Kidney (tissue), 14 donors: ENCODE measurements around the gene SCN10A. TPM values are rescaled to one million over a fixed set of nuclear protein-coding genes. Genes with fewer than 3 reads are reported as not detected.

ENCODE experiments used
- DNase-seq, 5 donors: peaks; one replicate each; pipeline ENCODE4 v3.0.0-alpha.2; 2013 to 2020
- FAIRE-seq: peaks from 2 replicates; lab custom pipeline; 2012; peaks lifted over from hg19 to GRCh38; lab: Jason Lieb, UNC
- H3K27ac ChIP-seq, 2 donors: one replicate each; pipeline ENCODE4 v1.7.0; 2013; ENCODE audit warnings: low read depth in 2 of 2, low read length in 2 of 2, inconsistent platforms in 1 of 2
- H3K27me3 ChIP-seq: one replicate; pipeline ENCODE4 v1.7.1; 2013; ENCODE audit warnings: low read length, inconsistent platforms; ENCODE audit not compliant: control insufficient read depth, insufficient read depth
- H3K36me3 ChIP-seq, 3 donors: one replicate each; pipeline versions ENCODE4 v1.7.0 to v1.7.1; 2013; ENCODE audit warnings: low read length in 3 of 3, control low read depth in 1 of 3, inconsistent platforms in 1 of 3; ENCODE audit not compliant: insufficient read depth in 3 of 3, control insufficient read depth in 2 of 3
- H3K4me1 ChIP-seq, 3 donors: one replicate each; pipeline versions ENCODE4 v1.7.0 to v1.7.1; 2013; ENCODE audit warnings: low read length in 3 of 3, inconsistent platforms in 1 of 3, low read depth in 1 of 3; ENCODE audit not compliant: control insufficient read depth in 2 of 3, insufficient read depth in 2 of 3
- H3K4me3 ChIP-seq, 3 donors: one replicate each; pipeline versions ENCODE4 v1.7.0 to v1.8.1; 2013; ENCODE audit warnings: low read length in 3 of 3, control low read depth in 1 of 3, inconsistent platforms in 1 of 3
- H3K9ac ChIP-seq, 3 donors: one replicate each; pipeline versions ENCODE4 v1.7.0 to v1.7.1; 2013; ENCODE audit warnings: low read length in 3 of 3, control low read depth in 1 of 3, inconsistent platforms in 1 of 3
- H3K9me3 ChIP-seq, 3 donors: one replicate each; pipeline versions ENCODE4 v1.7.0 to v1.7.1; 2013; ENCODE audit warnings: low read length in 3 of 3, control low read depth in 1 of 3, inconsistent platforms in 1 of 3; ENCODE audit not compliant: control insufficient read depth in 2 of 3, insufficient read depth in 1 of 3
- CTCF ChIP-seq: IDR thresholded peaks from 3 replicates; pipeline ENCODE4 v1.5.1; 2012; ENCODE audit warnings: mild to moderate bottlenecking, moderate library complexity, borderline replicate concordance; ENCODE audit not compliant: insufficient read depth; ENCODE audit errors: extremely low read depth
- intact Hi-C: fragments of 100-400 bp; cut with DNase I; formaldehyde crosslinking; loops from one replicate; pipeline ENCODE4 v1.11.1; 2022
- polyA plus RNA-seq: library from polyadenylated mRNA; stranded (reverse); fragments of 350-450 nt; fragmentation: Illumina TruSeq; extraction: RNeasy Lipid Tissue Mini Kit (QIAGEN cat#74804); gene quantifications from one replicate; pipeline ENCODE4 v1.2.3, GENCODE V29; 2014; ENCODE audit warnings: low read depth, low replicate concordance; ENCODE audit not compliant: insufficient read depth
- total RNA-seq: library from RNA; stranded (reverse); fragmentation: NEBNext Ultra II Directional; extraction: Animal tissue kit (Norgen Biotek cat#: 25700); gene quantifications from one replicate; pipeline ENCODE4 v1.2.1, GENCODE V29; 2021
- donor health status: control.
- donor health status: control.
- donor health status: control.
- donor health status: control.
- donor health status: control.
- donor health status: DM: yes; HTN: yes; CAD: no.
- donor health status: Normal renal cell carcinoma (clear cell type).

The SCN10A gene
- total and polyA plus RNA-seq, 2 donors from 2014 or later: not detected

- Histone ChIP-seq H3K27ac (no peak overlapping the region), H3K4me1 (no peaks in the 10 kb centered on the region), H3K9me3 (no peaks in the 10 kb centered on the region), H3K9ac (no peak overlapping the region), H3K4me3 (no peak overlapping the region), H3K27me3 (no peaks in the 10 kb centered on the region), H3K36me3 (no peaks in the 10 kb centered on the region)
- intact Hi-C loops: no loop called here
- DNase-seq: peak in 3 of 5 donors; percentile 8 to 28 (median 14)
- no peak for TF ChIP-seq CTCF
- FAIRE-seq: no peak
Observed at GRCh38 chr3:38829404-38829803, 13.4 kb upstream of the SCN10A start.

- FAIRE-seq (no peak), DNase-seq (no peak)
- H3K9ac ChIP-seq: no peak overlapping the region
- H3K9me3 ChIP-seq: no peaks in the 10 kb centered on the region
- H3K4me3 ChIP-seq: no peak overlapping the region
- no peak for TF ChIP-seq CTCF
- no peak overlapping the region for H3K27ac ChIP-seq
- intact Hi-C loops: no loop called here
- no peaks in the 10 kb centered on the region for H3K36me3 ChIP-seq
- H3K27me3 ChIP-seq: no peaks in the 10 kb centered on the region
- H3K4me1 ChIP-seq: no peaks in the 10 kb centered on the region
Observed at GRCh38 chr3:38828681-38829080, 12.7 kb upstream of the SCN10A start.

- H3K27ac ChIP-seq: no peak overlapping the region
- no peaks in the 10 kb centered on the region for H3K27me3 ChIP-seq
- no peaks in the 10 kb centered on the region for H3K9me3 ChIP-seq
- no peaks in the 10 kb centered on the region for H3K36me3 ChIP-seq
- H3K9ac ChIP-seq: no peak overlapping the region
- no peak for TF ChIP-seq CTCF
- no peak overlapping the region for H3K4me3 ChIP-seq
- DNase-seq (no peak), FAIRE-seq (no peak)
- intact Hi-C loops: no loop called here
- no peaks in the 10 kb centered on the region for H3K4me1 ChIP-seq
Observed at GRCh38 chr3:38827791-38828190, 11.8 kb upstream of the SCN10A start.

GRCh38 chr3:38826001-38826400, 10.0 kb upstream of the SCN10A start:
- intact Hi-C loops: no loop called here
- TF ChIP-seq CTCF: no peak
- H3K9me3 ChIP-seq: no peaks in the 10 kb centered on the region
- H3K27me3 ChIP-seq: no peaks in the 10 kb centered on the region
- no peak overlapping the region for H3K9ac ChIP-seq
- no peaks in the 10 kb centered on the region for H3K4me1 ChIP-seq
- H3K36me3 ChIP-seq: no peaks in the 10 kb centered on the region
- DNase-seq (no peak), FAIRE-seq (no peak)
- no peak overlapping the region for H3K4me3 ChIP-seq
- H3K27ac ChIP-seq: no peak overlapping the region
